DND-41 (cell line): ENCODE data around the gene COL13A1.

Experiments
- EZH2 ChIP-seq: IDR thresholded peaks from 3 replicates; pipeline ENCODE4 v1.6.1; 2012; ENCODE audit warnings: borderline replicate concordance, low read depth, mild to moderate bottlenecking, moderate library complexity, low read length, inconsistent platforms; ENCODE audit not compliant: severe bottlenecking
- TF ChIP-seq, protein P1 (sequence below): IDR thresholded peaks from 2 replicates; pipeline ENCODE4 v1.5.1; 2012; ENCODE audit warnings: borderline replicate concordance, low read length, moderate library complexity, mild to moderate bottlenecking; ENCODE audit not compliant: poor library complexity, severe bottlenecking; ENCODE audit errors: extremely low read depth

DNA sequence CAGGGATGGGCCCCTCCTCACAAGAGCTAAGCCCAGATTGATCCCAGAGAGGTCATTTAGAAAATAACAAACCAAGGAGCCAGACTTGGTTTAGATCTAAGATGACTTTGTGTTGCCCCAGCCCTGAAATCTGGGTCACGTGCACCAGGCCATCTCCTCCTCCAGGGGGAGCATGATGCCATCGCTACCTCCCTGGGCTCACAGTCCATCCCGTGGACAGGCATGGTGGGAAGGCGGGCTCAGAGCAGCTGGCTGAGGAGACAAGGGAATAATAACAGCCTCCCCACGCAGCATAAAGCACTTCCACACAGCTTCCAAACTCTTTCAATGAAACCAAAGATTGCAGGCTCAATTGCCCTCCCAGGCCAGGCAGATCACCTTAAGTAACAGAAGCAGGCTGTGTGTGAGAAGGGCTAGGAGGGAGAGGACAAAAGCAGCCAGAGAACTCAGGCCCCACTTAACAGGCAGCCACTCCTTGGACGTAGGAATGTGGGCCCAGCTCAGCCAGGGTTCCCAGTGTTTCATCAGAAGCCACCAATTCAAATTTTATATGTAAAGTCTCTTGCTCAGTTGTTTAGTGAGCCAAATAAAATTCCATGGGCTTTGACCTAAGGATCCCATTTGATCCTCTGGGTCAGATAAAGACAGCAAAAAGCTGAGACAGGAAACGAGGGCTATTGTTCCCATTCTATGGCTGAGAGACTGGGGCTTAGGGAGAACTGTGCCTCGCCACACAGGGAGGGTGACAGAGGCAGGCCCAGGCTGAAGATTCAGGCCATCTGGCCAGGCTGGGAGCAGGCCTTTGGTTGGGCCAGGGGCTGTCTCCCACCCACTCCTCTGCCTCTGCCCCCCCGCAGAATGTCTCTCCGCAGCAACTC, 100.2 kb downstream of the COL13A1 start:
- TF ChIP-seq, protein P1, sequence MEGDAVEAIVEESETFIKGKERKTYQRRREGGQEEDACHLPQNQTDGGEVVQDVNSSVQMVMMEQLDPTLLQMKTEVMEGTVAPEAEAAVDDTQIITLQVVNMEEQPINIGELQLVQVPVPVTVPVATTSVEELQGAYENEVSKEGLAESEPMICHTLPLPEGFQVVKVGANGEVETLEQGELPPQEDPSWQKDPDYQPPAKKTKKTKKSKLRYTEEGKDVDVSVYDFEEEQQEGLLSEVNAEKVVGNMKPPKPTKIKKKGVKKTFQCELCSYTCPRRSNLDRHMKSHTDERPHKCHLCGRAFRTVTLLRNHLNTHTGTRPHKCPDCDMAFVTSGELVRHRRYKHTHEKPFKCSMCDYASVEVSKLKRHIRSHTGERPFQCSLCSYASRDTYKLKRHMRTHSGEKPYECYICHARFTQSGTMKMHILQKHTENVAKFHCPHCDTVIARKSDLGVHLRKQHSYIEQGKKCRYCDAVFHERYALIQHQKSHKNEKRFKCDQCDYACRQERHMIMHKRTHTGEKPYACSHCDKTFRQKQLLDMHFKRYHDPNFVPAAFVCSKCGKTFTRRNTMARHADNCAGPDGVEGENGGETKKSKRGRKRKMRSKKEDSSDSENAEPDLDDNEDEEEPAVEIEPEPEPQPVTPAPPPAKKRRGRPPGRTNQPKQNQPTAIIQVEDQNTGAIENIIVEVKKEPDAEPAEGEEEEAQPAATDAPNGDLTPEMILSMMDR: peak; percentile 69
- no peak for TF ChIP-seq EZH2
